GM19324 (cell line): Measurements from ENCODE around the gene TBC1D1.

ENCODE experiments used
- ATAC-seq: cut with Tn5 transposase; IDR thresholded peaks from one replicate; pipeline ENCODE4 v1.9.1; 2021; ENCODE audit warnings: mild to moderate bottlenecking, moderate library complexity; ENCODE audit not compliant: unreplicated experiment, low FRiP score

TBC1D1 gene

GRCh38 chr4:37890801-37891259 lies at the start of gene TBC1D1:
Gene TBC1D1 (plus strand): TSS chr4:37891084. CDS start chr4:37902096, 11,012 bp downstream.
- ATAC-seq, result peak; percentile 30

- ATAC-seq, result no peak
These were observed 46.7 kb upstream of the TBC1D1 start for GRCh38 chr4:37844204-37844603.

GRCh38 chr4:37845201-37845600 lies 45.7 kb upstream of the TBC1D1 start:
- no peak for ATAC-seq

- ATAC-seq, result no peak
These were observed 43.5 kb upstream of the TBC1D1 start for GRCh38 chr4:37847311-37847884.

GRCh38 chr4:37852376-37852775 lies 38.5 kb upstream of the TBC1D1 start:
- ATAC-seq, result no peak

GRCh38 chr4:37858112-37858511 lies 32.8 kb upstream of the TBC1D1 start:
- no peak for ATAC-seq

GRCh38 chr4:37858872-37859271 lies 32.0 kb upstream of the TBC1D1 start:
- ATAC-seq, result no peak

- no peak for ATAC-seq
These were observed 30.6 kb upstream of the TBC1D1 start for GRCh38 chr4:37860266-37860665.

- no peak for ATAC-seq
These were observed 27.9 kb upstream of the TBC1D1 start for GRCh38 chr4:37862961-37863360.

- ATAC-seq, result no peak
These were observed 26.1 kb upstream of the TBC1D1 start for GRCh38 chr4:37864786-37865185.

GRCh38 chr4:37865450-37865849 lies 25.4 kb upstream of the TBC1D1 start:
- ATAC-seq, result no peak

- no peak for ATAC-seq
These were observed 23.8 kb upstream of the TBC1D1 start for GRCh38 chr4:37867102-37867501.

- no peak for ATAC-seq
These were observed 22.6 kb upstream of the TBC1D1 start for GRCh38 chr4:37868238-37868637.

- no peak for ATAC-seq
These were observed 18.4 kb upstream of the TBC1D1 start for GRCh38 chr4:37872310-37872988.

GRCh38 chr4:37873386-37873785 lies 17.5 kb upstream of the TBC1D1 start:
- ATAC-seq, result no peak

GRCh38 chr4:37876156-37876555 lies 14.7 kb upstream of the TBC1D1 start:
- ATAC-seq, result no peak

GRCh38 chr4:37879365-37879764 lies 11.5 kb upstream of the TBC1D1 start:
- no peak for ATAC-seq

GRCh38 chr4:37881811-37882210 lies 9.1 kb upstream of the TBC1D1 start:
- no peak for ATAC-seq

- ATAC-seq, result no peak
These were observed 8.1 kb upstream of the TBC1D1 start for GRCh38 chr4:37882665-37883296.

GRCh38 chr4:37884855-37885487 lies 5.9 kb upstream of the TBC1D1 start:
- ATAC-seq, result no peak

GRCh38 chr4:37885496-37885895 lies 5.4 kb upstream of the TBC1D1 start:
- no peak for ATAC-seq
